GM21360 (cell line): ENCODE measurements around the gene KBTBD13.
"Not testable (repeated sequence)": the region's sequence is repeated elsewhere in the genome, so short reads cannot be mapped to it uniquely, and the experiment has no call there.

Experiments
- ATAC-seq: cut with Tn5 transposase; IDR thresholded peaks from one replicate; pipeline ENCODE4 v1.9.1; 2021; ENCODE audit warnings: mild to moderate bottlenecking, moderate library complexity; ENCODE audit not compliant: unreplicated experiment

KBTBD13 gene

DNA sequence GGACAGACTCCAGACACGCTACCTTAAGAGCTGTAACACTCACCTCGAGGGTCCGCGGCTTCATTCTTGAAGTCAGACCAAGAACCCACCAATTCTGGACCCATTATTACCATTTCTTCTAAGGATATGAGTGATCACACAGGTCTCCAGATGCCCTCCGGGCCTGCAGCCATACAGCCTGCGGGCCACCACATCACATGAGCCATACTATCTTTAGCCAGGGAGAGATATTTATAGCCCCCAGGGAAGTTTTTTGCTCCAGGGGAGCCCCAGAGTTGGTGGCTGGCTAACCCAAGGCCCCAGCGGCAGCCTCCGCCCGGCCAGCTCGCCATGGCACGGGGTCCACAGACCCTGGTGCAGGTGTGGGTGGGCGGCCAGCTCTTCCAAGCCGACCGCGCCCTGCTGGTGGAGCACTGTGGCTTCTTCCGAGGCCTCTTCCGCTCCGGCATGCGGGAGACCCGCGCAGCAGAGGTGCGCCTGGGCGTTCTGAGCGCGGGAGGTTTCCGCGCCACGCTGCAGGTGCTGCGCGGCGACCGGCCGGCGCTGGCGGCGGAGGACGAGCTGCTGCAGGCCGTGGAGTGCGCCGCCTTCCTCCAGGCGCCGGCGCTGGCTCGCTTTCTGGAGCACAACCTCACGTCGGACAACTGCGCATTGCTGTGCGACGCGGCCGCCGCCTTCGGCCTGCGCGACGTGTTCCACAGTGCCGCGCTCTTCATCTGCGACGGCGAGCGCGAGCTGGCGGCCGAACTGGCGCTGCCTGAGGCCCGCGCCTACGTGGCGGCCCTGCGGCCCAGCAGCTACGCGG lies at the start of gene KBTBD13:
TSS of gene KBTBD13 (plus strand) at position 261 of the 805 bp plus-strand sequence. CDS start at position 331, 70 bp downstream.
- ATAC-seq = no peak

DNA sequence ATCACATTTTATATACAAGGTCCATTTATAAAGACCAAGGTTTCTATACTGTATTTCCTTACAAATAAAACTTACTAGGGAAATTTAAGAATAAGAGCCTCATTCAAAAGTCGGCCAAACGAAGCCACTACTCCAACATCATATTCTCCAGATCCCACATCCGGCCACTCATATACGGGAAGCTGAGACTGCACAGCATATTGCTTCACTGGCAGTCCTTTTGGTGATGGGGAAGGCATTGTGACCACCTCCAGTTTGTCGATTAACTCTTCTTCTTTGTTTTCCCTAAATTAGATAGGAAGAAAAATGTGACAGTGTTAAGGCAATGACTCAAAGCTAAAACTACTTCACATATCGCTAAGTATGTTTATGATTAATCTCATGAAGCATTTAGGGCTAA lies 49.8 kb upstream of the KBTBD13 start:
- no peak for ATAC-seq

DNA sequence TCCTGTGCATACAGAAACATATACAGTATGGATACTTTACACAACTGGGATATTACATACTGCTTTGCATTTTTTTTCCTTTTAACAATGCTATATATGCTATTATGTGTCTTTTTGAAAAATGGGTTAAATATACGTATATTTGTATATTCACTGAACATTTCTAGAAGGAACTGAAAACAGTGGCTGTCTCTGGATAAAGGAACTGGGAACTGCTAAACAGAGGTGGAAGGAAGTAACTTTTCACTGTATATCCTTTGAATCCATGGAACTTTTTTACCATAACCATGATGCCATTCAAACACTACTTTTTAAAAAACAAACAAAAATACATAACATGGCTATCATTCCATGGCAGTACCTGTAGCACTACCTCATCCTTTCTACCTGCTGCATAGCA lies 49.0 kb upstream of the KBTBD13 start:
- ATAC-seq = no peak

DNA sequence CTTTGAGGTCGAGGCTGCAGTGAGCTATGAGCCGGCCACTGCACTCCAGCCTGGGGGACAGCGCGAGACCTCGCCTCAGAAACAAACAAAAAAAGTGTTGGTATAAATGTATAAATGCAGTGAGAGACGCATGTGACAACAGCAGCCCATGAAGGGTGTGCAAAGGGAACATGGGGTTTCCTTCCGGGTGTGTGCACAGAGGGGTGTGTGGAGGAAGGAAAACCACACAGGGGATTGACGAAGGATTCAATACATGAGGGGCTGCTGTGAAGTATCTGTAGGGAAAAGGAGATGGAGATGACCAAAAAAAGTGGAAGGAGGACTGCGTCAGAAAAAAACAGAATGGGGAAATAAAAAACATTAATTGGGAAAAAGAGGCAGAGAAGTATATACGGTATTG lies 48.2 kb upstream of the KBTBD13 start:
- no peak for ATAC-seq

DNA sequence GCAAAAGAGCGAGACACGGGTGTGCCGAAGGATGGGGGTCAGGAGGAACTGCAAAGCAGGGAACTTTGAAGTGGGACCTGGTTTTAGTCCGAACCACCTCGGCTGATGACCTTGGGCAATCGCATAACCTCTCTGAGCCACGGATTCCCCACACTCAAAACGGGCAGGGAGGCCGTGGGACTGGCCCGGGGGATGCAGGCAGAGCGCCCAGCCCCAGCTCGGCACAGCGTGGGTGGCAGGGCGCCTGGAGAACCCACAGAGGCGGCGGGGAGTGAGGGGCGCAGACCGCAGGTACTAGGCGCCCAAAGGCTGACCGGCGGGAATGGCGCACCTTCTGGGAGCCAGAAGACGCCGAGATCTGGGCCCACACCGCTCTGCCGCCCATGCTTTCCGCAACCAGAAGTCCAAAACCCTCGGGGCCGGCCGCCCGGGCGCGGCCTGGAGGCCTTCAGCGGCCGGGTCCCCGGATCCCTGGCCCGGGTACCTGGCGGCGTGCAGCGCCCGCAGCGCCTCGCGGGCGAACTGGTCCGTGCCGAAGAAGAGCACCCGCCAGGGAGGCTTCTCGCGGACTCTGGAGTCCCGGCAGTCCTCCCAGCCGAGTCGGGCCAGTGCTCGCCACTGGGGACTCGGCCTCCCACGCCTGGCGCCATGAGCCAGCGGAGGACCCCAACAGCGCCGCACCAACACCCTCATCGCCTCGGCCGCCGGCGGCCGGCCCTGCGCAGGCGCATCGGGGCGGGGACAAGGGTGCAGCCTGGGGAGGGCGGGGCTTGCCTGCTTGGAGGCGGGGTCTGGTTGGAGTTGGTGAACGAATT lies 47.4 kb upstream of the KBTBD13 start, which contains the start of gene MTFMT:
TSS of gene MTFMT (minus strand) at position 719 of the 815 bp plus-strand sequence. CDS start at position 693, 26 bp downstream.
- peak; percentile 81 for ATAC-seq

DNA sequence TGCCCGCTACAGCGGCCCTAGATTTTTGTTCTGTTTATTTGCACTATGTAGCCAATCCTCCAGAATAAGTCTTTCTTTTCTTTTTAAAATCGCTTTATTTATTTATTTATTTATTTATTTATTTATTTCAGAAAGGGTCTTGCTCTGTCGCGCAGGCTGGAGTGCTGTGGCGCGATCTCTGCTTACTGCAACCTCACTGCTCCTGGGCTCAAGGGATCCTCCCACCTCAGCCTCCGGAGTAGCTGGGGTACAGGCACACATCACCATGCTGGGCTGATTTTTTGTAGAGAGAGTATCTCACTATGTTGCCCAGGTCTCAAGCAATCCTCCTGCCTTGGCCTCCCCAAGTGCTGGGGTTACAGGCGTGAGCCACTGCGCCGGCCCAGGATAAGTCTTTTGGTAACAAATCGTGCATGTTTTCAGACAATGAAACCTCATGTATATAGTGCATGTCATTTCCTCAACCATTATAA lies 46.8 kb upstream of the KBTBD13 start:
- no peak for ATAC-seq

DNA sequence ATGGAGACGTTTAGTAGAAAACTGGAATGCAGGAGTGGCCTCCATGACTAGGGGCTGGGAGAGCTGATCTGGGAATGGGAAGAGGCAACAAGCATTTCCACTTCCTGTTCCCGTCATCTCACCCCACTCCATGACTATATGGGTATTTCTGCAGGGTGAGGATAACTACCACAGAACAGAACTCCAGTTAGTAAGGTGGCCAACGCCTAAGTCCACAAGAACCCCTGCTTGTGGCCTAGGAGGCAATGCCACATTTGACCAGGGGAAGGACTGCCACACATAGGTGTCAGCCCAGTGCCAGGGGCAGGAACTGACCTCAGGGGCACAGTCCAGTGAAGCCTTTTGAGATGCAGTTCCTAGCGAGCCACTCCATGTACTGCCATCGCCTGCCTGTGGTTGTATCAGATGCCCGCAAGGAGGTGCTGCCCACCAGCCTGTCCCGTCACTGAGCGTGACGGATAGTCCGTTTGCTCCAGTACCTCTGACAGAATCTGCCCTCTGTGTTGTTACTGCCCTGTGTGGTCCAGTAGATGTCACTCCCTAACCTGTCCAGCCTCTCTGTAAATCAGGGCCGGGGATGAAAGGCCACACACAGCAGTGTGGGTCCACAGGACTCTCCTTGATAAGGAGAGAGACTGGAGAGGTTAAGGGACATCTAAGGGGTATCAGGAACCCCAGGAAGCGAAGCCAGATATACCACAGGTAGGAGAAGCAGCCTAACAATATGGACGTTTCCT lies 43.6 kb upstream of the KBTBD13 start:
- peak; percentile 37 for ATAC-seq

DNA sequence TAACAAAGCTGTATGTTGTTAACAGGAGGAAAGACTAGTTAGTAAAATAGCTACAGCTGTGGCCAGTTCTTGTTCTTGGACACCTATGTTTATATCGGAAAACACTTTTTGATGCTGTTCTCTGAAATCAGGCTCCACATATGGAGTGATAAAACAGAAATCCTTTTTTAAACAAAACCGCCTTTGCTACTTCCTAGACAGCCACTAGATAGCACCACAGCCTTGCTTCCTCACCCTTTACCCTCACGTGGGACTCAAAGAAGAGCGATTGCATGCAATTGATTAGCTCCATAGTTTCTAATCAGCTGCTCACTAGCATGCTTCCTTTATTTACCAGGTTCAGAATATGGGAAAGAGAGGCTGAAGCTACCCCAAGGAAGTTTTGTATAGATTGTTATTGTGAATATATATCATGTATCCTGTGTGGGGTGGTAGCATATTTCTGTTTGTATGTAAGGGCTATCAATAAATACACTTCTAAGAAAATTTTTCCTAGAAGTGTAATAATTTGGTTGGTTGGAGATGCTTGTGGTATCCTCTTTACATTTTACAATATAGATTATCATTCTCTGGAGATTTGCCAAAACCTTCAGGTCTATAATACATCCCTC lies 42.8 kb upstream of the KBTBD13 start:
- no peak for ATAC-seq

DNA sequence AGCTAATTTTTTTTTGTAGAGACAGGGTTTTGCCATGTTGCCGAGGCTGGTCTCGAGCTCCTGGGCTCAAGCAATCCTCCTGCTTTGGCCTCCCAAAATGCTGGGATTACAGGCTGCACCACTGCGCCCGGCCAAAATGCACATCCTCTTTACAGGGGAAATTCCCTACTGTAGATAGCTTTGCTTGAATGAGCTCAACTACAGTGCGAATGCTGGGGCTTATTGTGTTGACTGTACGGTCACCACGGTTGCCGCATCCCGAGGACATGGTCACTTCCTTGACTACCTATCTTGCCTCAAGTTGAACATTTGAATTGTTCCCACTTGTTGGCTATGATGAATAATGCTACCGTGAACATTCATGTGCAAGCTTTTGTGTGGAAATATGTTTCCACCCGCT lies 41.8 kb upstream of the KBTBD13 start:
- no peak for ATAC-seq

DNA sequence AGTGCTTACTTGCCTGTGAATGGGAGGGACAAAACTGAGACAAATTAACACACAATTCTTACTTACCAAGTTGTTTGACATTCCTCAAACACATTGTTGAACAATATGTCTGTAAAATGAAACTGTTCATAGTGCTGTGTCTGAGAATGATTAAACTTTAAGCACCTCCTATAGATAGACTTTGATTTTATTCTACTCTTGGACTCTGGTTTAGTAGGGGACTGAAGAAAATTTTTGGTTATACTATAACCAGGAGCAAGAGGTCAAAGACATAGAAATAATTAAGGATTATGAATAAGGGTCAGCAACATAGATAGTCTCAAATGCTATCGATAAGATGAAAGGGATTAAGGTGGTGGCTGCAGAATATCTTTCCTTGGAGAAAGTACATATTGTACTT lies 39.2 kb upstream of the KBTBD13 start:
- no peak for ATAC-seq

DNA sequence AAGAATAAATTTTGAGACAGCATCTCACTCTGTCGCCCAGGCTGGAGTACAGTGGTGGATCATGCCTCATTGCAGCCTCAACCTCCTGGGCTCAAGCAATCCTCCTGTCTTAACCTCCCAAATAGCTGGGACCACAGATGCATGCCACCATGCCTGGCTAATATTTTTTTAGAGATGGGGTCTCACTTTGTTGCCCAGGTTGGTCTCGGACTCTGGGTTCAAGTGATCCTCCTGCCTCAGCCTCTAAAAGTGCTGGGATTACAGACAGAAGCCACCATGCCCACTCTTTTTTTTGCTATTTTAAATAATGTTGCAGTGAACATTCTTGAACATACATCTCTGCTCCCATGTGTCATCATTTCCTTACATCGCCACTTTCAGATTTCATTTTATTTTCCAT lies 38.1 kb upstream of the KBTBD13 start:
- ATAC-seq = no peak

DNA sequence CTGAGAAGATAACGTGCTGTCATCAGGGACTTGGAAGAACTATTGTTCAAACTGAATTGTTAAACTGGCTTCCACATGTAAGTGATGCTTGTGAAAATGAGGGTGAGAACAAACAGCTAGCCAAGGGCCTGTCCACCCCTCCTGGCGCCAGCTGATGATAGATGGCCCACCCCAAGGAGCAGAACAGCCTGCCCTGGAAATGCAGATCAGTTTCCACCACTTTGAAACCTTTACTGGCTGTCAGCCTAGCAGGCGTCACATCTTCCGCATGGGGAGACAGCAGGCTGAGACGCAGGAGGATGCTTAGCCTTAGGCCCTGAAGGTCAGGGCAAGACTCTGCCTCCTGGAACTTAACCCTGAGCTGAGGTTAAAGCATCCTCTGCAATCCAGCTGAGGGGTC lies 37.7 kb upstream of the KBTBD13 start:
- ATAC-seq = no peak

DNA sequence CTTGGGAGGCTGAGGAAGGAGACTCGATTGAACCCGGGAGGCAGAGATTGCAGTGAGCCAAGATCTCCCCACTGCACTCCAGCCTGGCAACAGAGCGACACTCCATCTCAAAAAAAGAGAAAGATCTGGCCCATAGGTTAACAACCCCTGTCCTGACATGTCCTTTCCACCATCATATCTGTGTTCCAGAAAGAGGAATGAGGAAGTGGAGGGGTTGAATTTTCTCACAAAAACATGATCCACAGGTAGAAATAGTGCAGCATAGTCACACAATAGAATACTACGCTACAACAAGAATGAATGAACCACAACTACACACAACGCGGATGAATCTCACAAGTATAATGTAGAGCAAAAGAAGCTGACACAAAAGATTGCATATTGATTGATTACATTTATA lies 36.1 kb upstream of the KBTBD13 start:
- ATAC-seq = no peak

DNA sequence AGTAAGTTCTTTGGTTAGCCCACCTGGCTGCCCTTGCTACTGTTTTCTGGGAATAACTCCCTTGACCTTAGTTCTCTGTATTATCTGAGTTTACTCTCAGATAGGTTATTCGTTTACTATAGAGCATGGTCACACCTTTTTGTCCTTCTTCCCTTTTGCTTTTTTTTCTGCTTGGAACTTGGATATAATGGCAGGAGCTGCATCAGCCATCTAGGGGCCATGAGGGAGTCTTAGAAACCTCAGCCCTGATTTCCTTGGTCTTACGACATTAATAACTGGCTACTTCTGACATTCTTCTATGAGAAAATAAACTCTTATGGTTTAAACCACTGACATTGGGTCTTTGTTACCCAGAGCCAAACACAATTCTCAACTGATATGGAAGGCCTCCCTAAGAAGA lies 34.8 kb upstream of the KBTBD13 start:
- ATAC-seq = no peak

DNA sequence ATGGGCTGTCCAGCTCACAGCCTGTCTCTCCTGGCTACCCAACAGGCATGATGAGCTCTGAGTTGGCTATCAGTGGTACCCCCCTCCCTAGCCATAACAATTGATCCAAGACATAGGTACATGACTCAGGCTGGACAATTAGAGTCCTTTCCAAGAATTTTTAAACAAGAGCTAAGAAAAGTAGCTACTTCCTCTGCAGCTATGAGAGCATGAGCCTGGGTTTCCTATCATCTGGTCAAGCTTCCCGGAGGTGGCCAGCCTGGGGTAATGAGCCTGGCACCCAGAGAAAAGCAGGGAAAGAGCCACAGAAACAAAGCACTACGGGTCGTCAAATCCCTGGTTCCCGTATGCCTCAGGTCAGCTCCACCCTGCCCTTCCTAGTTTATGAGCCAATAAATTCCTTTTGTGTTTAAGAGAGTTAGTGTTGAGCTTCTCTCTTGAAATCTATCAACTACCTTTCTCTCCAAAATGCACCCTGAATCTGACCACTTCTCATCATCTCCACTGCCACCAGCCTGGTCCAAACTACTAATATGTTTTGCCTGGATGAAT lies 33.7 kb upstream of the KBTBD13 start:
- ATAC-seq = no peak

DNA sequence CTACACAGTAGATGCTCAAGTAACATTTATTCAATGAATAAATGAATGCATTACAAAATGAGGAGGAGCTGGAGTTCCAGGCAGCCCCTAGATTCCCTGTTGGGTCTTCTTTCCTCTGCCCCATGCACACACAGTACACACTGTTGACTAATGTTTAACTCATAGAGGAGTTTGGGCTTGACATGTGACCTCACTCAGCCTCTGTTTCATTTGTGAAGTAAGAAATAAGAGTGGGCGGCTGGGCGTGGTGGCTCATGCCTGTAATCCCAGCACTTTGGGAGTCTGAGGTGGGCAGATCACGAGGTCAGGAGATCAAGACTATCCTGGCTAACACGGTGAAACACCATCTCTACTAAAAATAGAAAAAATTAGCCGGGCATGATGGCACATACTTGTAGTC lies 32.3 kb upstream of the KBTBD13 start:
- not testable (repeated sequence) for ATAC-seq

DNA sequence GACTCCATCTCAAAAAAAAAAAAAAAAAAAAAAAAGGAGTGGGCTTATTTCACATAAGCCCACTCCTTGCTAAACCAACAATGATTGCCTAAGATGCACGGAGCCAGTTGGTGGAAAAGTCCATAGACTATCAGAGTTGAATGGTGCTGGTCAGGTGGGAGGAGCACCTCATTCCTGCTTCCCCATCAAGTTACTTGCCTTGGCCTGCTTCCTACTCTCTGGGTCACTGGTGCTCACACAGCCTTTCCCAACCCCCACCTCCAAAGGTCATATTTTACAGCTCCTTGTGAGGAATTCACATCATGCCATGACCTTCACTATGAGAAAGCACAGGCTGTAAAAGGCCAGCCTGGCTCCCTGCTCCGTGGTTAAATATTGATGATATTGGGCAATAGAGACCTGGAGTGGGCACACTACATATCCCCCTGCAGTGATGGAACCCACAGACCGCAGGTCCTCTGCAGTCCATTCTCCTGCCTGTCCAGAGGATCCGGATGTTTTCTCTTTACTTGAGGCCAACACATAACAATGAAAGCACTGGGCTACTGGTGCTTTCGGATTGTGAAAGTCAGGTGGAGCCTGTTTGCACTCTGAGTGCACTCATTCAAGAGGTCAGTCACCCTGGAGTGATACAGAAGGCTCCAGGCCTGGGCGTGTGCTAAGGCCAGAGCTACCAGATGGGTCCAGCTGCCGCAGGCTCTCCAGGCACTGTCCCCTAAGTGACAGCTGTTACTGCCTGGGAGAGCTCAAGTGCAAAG lies 31.6 kb upstream of the KBTBD13 start, which contains the start of gene SLC51B:
TSS of gene SLC51B (plus strand) at position 664 of the 758 bp plus-strand sequence. CDS start 4,618 bp downstream, outside the sequence.
- no peak for ATAC-seq

DNA sequence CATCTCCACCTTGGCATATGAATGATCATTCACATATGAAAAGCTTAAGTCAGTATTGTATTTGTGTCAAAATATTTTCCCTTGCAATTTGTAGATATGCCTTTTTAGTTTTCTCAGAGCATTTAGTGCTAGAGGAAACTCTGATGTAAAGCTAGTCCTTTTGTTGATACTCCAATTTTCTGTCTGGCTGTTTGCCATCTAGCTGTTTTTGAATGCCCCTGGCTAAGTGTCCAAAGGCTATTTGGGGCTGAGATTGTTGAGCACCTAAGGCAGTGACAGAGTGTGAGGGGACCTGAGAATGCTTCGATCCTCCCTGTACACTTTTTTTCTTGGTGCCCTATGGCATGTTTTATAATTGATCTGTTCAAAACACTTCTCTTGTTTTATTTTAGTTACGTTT lies 28.3 kb upstream of the KBTBD13 start:
- ATAC-seq = no peak

DNA sequence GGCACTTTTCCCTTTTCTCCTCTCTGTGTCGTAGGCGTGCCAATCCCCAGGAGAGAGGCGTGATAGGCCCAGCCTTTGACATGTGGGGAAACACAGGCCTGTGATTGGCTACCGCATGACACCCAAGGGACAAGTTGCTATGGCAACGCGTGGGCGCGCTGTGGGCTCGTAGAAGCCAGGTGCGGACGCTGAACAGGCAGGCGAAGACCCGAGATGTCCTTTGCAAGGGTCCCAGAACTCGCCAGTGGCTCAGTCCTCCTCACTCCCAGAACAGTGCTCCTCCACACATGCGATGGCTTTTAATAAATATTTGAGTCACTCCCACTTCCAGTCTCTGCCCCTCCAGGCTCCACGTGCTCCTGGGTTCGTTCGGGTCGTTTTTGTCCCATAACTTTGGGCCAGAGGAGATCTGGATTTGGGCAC lies 27.1 kb upstream of the KBTBD13 start:
- no peak for ATAC-seq

DNA sequence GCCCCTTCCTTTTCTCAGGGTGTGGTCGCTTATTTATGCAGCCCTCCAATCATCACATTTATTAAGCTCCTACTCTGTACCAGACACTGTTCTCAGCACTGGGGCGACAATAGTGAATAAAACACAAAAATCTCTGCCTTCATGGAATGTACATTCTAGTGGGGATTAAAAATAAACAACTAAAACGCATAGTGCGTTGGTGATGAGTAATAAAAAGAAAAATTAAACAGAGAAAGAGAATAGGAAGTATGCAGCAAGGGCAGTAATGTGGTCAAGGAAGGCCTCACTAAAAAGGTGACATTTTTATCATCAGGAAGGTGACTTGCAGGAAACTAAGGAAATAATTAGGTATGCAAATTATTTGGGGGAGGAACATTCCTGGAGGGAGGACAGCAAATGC lies 26.3 kb upstream of the KBTBD13 start:
- no peak for ATAC-seq
